GM11168 (cell line): ENCODE results near the gene TNS3.

Source experiments
- in situ Hi-C: fragments of 300-500 bp; cut with MboI; formaldehyde crosslinking; loops from one replicate; pipeline ENCODE4 v1.12.0; 2022; ENCODE audit warnings: low sequenced_read_pairs; ENCODE audit not compliant: unreplicated experiment

Gene TNS3

GRCh38 chr7:47303695-47304453 is 278.0 kb downstream of the TNS3 start:
- in situ Hi-C loops: no loop called here

GRCh38 chr7:47303014-47303694 is 278.8 kb downstream of the TNS3 start:
- in situ Hi-C loops: no loop called here

- in situ Hi-C loops: no loop called here
These were observed 279.4 kb downstream of the TNS3 start for GRCh38 chr7:47302560-47302959.

GRCh38 chr7:47301657-47302295 is 280.1 kb downstream of the TNS3 start:
- in situ Hi-C loops: no loop called here

- in situ Hi-C loops: no loop called here
These were observed 280.8 kb downstream of the TNS3 start for GRCh38 chr7:47301105-47301477.

GRCh38 chr7:47300472-47301104 is 281.3 kb downstream of the TNS3 start:
- in situ Hi-C loops: no loop called here

- in situ Hi-C loops: no loop called here
These were observed 282.4 kb downstream of the TNS3 start for GRCh38 chr7:47299496-47299895.

GRCh38 chr7:47298636-47299035 is 283.3 kb downstream of the TNS3 start:
- in situ Hi-C loops: no loop called here

GRCh38 chr7:47297120-47297519 is 284.8 kb downstream of the TNS3 start:
- in situ Hi-C loops: no loop called here

GRCh38 chr7:47295606-47296005 is 286.3 kb downstream of the TNS3 start:
- in situ Hi-C loops: no loop called here

GRCh38 chr7:47294556-47295222 is 287.2 kb downstream of the TNS3 start:
- in situ Hi-C loops: no loop called here

- in situ Hi-C loops: no loop called here
These were observed 287.9 kb downstream of the TNS3 start for GRCh38 chr7:47293884-47294555.

GRCh38 chr7:47292832-47293309 is 289.0 kb downstream of the TNS3 start:
- in situ Hi-C loops: no loop called here

- in situ Hi-C loops: no loop called here
These were observed 290.3 kb downstream of the TNS3 start for GRCh38 chr7:47291461-47292081.

- in situ Hi-C loops: no loop called here
These were observed 291.0 kb downstream of the TNS3 start for GRCh38 chr7:47290867-47291266.

GRCh38 chr7:47290466-47290865 is 291.4 kb downstream of the TNS3 start:
- in situ Hi-C loops: no loop called here

- in situ Hi-C loops: no loop called here
These were observed 293.9 kb downstream of the TNS3 start for GRCh38 chr7:47288060-47288459.

GRCh38 chr7:47285860-47286491 is 295.9 kb downstream of the TNS3 start:
- in situ Hi-C loops: no loop called here
